Neutrophil (primary cell): ENCODE results near the gene MGMT.

Source experiments
- H3K27ac ChIP-seq: fragments of 200-600 bp; sonication (generic); 2 replicates; pipeline ENCODE4 v1.5.1; 2016; ENCODE audit warnings: mild to moderate bottlenecking, moderate library complexity
- H3K27me3 ChIP-seq: fragments of 200-600 bp; sonication (generic); 2 replicates; pipeline ENCODE4 v1.6.0; 2016; ENCODE audit warnings: mild to moderate bottlenecking
- H3K36me3 ChIP-seq: fragments of 200-600 bp; sonication (generic); 2 replicates; pipeline ENCODE4 v1.5.1; 2017
- H3K4me1 ChIP-seq, 2 experiments: fragments of 200-600 bp in 1 of 2; sonication (generic) in 1 of 2; 1 replicate in 1 of 2; 2 replicates in 1 of 2; pipeline versions ENCODE4 v1.5.1 to v1.6.1; 2013 to 2016; ENCODE audit warnings: low read depth in 1 of 2, low read length in 1 of 2, mild to moderate bottlenecking in 1 of 2, moderate library complexity in 1 of 2; ENCODE audit not compliant: control insufficient read depth in 1 of 2, insufficient read depth in 1 of 2
- H3K4me3 ChIP-seq, 2 experiments: fragments of 200-600 bp in 1 of 2; sonication (generic) in 1 of 2; 1 replicate in 1 of 2; 2 replicates in 1 of 2; pipeline ENCODE4 v1.5.1; 2013 to 2016; ENCODE audit warnings: low read depth in 1 of 2, low read length in 1 of 2, mild to moderate bottlenecking in 1 of 2, moderate library complexity in 1 of 2
- H3K9me3 ChIP-seq: fragments of 200-600 bp; sonication (generic); 2 replicates; pipeline ENCODE4 v1.5.1; 2016
- CTCF ChIP-seq: fragments of 200-600 bp; sonication (generic); IDR thresholded peaks from 2 replicates; pipeline ENCODE4 v1.5.1; 2016; ENCODE audit warnings: antibody characterized with exemption

The MGMT gene

GRCh38 chr10:129728246-129728820 lies 261.3 kb downstream of the MGMT start:
- Histone ChIP-seq H3K36me3 (no peaks in the 10 kb centered on the region), H3K27ac (no peak overlapping the region), H3K4me3 (no peak overlapping the region), H3K9me3 (no peaks in the 10 kb centered on the region), H3K27me3 (no peaks in the 10 kb centered on the region), H3K4me1 (no peaks in the 10 kb centered on the region)
- TF ChIP-seq CTCF, result no peak

GRCh38 chr10:129728905-129729795 lies 262.1 kb downstream of the MGMT start:
- no peak for TF ChIP-seq CTCF
- Histone ChIP-seq H3K4me3 (no peak overlapping the region), H3K9me3 (no peaks in the 10 kb centered on the region), H3K27me3 (no peaks in the 10 kb centered on the region), H3K36me3 (no peaks in the 10 kb centered on the region), H3K27ac (no peak overlapping the region), H3K4me1 (no peaks in the 10 kb centered on the region)

- no peaks in the 10 kb centered on the region for H3K9me3 ChIP-seq
- no peak overlapping the region for H3K4me3 ChIP-seq
Observed at GRCh38 chr10:129730272-129730992, 263.4 kb downstream of the MGMT start.

GRCh38 chr10:129730993-129731325 lies 263.9 kb downstream of the MGMT start:
- no peak for TF ChIP-seq CTCF

More at GRCh38 chr10:129730272-129730992, 263.4 kb downstream of the MGMT start:
- Histone ChIP-seq H3K27me3 (no peaks in the 10 kb centered on the region), H3K27ac (no peak overlapping the region), H3K4me1 (no peaks in the 10 kb centered on the region), H3K36me3 (no peaks in the 10 kb centered on the region)
- no peak for TF ChIP-seq CTCF

GRCh38 chr10:129740532-129741279 lies 273.7 kb downstream of the MGMT start:
- Histone ChIP-seq H3K4me3 (no peak overlapping the region), H3K4me1 (no peaks in the 10 kb centered on the region), H3K36me3 (no peaks in the 10 kb centered on the region), H3K27ac (no peak overlapping the region), H3K27me3 (no peaks in the 10 kb centered on the region), H3K9me3 (no peaks in the 10 kb centered on the region)
- no peak for TF ChIP-seq CTCF

More at GRCh38 chr10:129730993-129731325, 263.9 kb downstream of the MGMT start:
- H3K9me3 ChIP-seq, result no peaks in the 10 kb centered on the region
- H3K4me3 ChIP-seq, result no peak overlapping the region
- no peaks in the 10 kb centered on the region for H3K36me3 ChIP-seq
- no peak overlapping the region for H3K27ac ChIP-seq
- H3K4me1 ChIP-seq, result no peaks in the 10 kb centered on the region
- no peaks in the 10 kb centered on the region for H3K27me3 ChIP-seq
